ENCODE measurements around the gene THSD8.
A peak's percentile ranks its signal among the peaks of the same experiment; 100 is the strongest.

The THSD8 gene

DNA sequence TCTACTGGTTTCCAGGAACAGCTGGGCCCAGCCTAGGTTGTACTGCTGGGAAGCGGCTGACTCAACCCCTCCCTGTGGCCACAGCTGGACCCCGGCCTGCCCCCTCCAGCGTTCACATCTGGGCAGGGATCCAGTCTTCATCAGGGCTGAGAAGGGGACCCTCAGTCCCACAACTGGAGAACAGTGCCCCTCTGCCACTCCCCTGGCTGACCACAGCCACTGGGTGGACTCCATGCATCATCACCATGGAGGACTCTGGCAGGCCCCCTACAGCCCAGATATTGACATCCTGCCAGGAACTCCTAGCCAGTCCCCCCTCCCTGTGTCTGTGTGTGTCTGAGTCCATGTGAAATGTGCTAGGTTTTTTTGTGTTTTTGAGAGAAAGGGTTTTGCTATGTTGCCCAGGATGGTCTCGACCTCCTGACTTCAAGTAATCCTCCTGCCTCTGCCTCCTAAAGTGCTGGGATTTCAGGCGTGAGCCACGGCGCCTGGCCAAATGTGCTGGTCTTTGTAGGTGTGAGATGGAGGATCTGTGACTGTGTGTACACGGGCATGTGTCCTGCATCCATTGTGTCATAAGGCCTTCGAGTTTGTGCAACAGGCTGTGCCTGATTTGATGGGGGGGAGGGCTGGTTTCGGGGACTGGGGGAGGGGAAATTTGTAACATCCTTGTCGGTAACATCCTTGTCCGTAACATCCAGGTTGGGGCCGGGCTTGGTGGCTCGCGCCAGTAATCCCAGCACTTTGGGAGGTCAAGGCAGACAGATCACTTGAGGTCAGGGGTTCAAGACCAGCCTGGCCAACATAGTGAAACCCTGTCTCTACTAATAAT, 22.5 kb upstream of the THSD8 start:
- DNase-seq: no peak

GRCh38 chr19:12782174-12782423, 19.8 kb upstream of the THSD8 start:
- DNase-seq: no peak

DNA sequence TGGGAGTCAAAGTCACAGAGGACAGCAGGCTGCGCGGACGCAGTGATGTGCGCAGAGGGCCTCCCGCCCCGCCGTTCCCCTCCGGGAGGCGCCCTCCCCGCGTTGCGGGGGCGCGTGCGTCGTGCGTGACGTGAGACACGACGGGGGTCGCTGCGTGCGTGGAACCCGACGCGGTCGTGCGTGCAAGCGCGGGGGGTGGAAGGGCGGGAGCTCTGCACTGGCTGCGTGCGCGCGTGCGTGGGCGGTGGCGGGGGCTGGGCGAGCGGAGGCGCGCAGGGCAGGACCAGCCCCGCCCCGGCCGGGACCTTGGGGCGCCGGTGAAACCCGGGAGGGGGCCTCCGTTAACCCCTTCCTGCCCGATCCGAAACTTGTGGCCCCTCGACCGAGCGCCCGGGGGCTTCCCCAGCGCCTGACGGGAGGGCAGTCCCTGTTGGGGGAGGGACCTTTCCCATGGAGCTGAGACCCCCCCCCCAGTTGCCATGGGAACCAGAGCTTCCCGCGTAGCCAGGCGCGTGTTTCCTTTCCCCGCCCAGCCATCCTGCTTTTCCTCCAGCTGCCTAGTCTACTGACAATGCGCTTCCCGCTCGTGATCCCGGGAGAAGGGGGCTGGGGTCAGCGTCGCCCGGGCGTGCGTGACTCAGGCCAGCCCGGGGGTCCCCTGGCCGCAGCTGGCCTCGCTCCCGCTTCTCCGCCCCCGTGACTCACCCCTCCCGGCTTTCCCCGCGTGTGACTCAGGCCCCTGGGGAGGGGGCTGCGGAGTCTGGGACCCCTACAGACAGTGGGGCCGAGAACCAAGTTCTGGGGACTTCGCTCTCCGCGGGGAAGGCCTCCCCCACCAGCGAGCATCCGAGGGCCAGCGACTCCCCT, 19.2 kb upstream of the THSD8 start:
- no peak for DNase-seq

DNA sequence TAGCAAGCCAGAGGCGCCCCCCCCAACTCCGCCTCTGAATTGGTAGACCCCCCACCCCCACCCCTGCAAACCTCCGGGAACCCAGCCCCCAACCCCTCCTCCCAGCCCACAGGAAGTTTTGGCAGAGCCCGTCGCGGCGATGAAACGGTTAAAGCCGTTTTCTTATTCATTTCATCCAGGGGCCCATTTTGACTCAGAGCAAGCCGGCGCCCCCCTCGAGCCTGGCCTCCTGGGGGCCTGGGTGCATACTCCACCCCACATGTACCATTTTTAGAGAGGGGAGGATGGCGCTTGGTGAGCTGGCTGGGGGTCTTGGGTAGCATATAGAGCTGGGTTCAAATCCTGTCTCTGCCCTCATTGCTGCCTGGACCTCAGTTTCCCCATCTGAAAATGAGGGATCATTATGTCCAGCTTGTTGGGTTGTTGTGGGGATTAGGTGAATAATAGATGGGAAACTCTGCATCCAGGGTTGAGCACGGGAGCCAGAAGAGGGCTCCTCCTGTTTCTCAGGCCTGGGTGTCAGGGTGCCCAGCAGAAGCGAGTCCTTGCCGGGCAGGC, 18.5 kb upstream of the THSD8 start:
- no peak for DNase-seq

GRCh38 chr19:12783849-12784393, 17.9 kb upstream of the THSD8 start:
- no peak for DNase-seq

- DNase-seq: no peak
Observed at GRCh38 chr19:12784394-12784870, 17.4 kb upstream of the THSD8 start.

DNA sequence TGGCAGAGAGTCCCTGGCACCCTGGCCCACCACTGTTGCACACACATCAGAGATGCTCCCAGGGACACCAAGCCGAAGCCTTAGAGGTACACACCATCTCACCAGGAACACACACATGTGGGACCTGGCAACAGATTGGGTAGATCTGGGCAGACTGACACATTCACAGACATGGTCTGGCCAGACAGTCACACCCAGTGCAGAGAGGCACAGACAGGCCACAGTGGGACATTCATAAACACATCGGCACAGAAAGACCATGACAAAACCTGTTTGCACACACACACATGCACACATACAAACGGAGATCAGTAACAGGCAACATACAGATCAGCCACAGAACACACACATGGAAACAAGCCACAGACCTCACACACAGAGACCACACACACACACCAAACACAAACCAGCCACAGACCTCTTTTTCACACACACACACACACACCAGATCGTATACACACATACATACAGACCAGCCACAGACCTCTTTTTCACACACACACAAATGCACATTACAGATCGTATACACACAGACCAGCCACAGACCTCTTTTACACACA, 16.9 kb upstream of the THSD8 start:
- no peak for DNase-seq

DNA sequence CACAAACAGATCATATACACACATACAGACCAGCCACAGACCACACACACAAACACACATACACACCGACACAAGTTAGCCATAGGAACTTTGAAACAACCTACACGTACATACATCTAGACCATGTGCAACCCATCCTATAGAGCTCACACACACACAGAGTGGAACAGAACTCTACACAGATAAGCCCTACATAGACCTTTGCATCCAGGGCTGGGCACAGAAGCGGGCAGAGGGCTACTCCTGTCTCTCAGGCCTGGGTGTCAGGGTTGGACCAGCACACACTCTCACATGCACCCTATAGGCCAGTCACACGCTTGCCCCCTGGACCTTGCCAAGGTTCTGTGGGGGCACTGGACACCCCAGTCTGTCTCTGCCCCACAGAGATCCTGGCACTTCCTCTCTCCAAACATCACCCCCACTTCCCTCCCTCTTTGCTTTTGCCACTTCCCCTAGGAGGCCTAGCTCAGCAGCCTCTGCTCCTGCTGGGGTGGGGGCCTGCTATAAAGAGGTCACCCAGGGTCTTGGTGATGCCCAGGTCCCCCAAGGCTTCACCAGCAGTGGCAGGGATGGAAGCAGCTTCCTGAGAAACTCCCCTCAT, 16.3 kb upstream of the THSD8 start:
- DNase-seq: no peak

DNA sequence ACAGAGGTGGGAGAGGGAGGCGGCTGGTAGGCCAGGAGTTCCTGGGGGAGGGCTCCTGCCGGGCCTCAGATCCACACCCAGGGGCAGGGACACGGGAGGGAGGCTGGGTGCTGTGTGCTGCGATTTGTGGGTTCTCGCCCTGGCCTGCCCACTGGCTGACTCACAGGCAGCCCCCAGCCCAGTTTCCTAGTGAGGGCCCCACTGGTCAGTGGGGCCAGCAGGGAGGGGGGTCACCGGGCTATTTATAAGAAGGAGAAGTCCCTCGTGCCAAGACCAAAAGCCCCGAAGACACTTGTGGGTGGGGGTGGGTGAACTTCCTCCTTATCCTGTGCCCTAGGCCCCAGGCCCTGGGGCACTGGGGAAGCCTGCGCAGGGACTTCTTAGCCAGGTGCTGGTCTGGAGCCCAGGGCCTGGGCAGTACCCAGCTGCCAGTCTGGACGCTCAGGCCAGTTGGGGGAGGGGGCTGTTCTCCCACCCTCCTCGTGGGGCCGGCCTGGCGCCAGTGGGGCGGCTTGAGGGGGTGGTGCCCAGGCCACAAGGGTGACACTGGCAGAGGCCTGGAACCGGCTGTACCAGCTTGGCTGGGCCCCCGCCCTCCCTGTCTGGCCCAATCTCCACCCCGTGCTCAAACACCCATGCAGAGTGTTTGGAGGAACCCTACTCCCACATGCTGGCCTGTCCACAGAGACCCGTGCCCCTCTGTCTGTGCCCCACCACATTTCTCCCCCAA, 15.6 kb upstream of the THSD8 start:
- DNase-seq: no peak

DNA sequence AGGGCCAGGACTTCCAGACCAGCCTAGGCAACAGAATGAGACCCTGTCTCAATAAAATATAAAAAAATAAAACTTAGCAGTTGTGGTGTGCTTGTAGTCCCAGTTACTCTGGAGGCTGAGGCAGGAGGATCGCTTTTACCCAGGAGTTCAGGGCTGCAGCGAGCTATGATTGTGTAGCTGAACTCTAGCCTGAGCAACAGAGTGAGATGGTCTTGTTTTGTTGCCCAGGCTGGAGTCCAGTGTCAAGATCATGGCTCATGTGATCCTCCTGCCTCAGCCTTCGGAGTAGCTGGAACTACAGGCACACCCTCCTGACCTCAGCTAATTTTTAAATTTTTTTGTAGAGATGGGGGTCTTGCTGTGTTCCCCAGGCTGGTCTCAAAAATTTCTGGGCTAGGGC, 14.9 kb upstream of the THSD8 start:
- no peak for DNase-seq

DNA sequence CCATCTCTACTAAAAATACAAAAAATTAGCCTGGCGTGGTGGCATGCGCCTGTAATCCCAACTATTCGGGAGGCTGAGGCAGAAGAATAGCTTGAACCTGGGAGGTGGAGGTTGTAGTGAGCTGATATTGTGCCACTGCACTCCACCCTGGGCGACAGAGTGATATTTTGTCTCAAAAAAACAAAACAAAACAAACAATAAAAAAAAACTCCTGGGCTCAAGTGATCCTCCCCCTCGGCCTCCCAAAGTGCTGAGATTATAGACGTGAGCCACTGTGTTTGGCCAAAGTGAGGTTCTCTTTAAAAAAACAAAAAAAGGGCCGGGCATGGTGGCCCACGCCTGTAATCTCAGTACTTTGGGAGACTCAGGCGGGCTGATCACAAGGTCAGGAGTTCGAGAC, 14.4 kb upstream of the THSD8 start:
- DNase-seq: no peak

- DNase-seq: no peak
Observed at GRCh38 chr19:12788042-12788681, 13.7 kb upstream of the THSD8 start.

DNA sequence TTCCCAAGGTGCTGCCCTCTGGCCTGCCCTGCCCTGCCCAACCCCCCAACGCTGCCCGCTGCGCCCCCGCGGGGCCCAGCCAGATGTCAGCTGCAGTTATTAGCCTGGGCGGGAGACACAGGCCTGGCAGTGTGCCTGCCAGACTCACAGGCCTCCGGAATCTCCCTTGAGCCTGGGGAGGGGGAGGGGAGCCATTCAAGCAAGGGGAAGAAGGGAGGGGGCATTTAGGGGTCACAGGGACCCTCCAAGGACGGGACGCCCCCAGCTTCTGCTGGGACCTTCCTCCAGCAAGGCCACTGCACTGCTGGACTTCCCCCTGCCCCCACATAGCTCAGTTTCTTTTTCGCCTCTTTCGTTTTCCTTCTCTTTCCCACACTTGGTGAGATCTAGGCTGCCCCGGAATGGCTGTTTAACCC, 13.2 kb upstream of the THSD8 start:
- DNase-seq: no peak

- DNase-seq: no peak
Observed at GRCh38 chr19:12789098-12789903, 12.6 kb upstream of the THSD8 start.

- DNase-seq: peak; percentile 97
Observed at GRCh38 chr19:12789904-12790619, 11.8 kb upstream of the THSD8 start.

- DNase-seq: no peak
Observed at GRCh38 chr19:12790628-12791344, 11.1 kb upstream of the THSD8 start.

DNA sequence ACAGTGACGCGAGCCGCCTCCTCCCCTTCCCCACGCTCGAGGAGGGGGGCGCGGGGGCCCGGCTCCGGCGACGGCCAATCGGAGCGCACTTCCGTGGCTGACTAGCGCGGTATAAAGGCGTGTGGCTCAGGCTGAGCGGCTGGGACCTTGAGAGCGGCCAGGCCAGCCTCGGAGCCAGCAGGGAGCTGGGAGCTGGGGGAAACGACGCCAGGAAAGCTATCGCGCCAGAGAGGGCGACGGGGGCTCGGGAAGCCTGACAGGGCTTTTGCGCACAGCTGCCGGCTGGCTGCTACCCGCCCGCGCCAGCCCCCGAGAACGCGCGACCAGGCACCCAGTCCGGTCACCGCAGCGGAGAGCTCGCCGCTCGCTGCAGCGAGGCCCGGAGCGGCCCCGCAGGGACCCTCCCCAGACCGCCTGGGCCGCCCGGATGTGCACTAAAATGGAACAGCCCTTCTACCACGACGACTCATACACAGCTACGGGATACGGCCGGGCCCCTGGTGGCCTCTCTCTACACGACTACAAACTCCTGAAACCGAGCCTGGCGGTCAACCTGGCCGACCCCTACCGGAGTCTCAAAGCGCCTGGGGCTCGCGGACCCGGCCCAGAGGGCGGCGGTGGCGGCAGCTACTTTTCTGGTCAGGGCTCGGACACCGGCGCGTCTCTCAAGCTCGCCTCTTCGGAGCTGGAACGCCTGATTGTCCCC, 10.4 kb upstream of the THSD8 start, which contains the start of gene JUNB:
Gene JUNB (plus strand): TSS at position 142 of the 706 bp plus-strand sequence. CDS start 286 bp downstream, at position 428.
- peak; percentile 90 for DNase-seq

- peak; percentile 81 for DNase-seq
Observed at GRCh38 chr19:12792051-12792852, 9.6 kb upstream of the THSD8 start.
